Osteoblast (primary cell): Measurements from ENCODE around the gene NT5E. TPM values are rescaled to one million over a fixed set of nuclear protein-coding genes. Genes with fewer than 3 reads are reported as not detected.
A peak's percentile ranks its signal among the peaks of the same experiment; 100 is the strongest.
"Not testable (repeated sequence)": the region's sequence is repeated elsewhere in the genome, so short reads cannot be mapped to it uniquely, and the experiment has no call there.

ENCODE experiments used
- DNase-seq: peaks from one replicate; pipeline ENCODE4 v3.0.0; 2011; ENCODE audit warnings: low spot score, mixed read lengths; ENCODE audit not compliant: insufficient read length; ENCODE audit errors: missing footprints
- H2AFZ ChIP-seq: 2 replicates; pipeline ENCODE4 v1.6.0; 2011; ENCODE audit warnings: mild to moderate bottlenecking, low read length
- H3K27ac ChIP-seq: 2 replicates; pipeline ENCODE4 v1.5.1; 2011; ENCODE audit warnings: mild to moderate bottlenecking, low read depth, low read length, moderate library complexity
- H3K27me3 ChIP-seq: 2 replicates; pipeline ENCODE4 v1.6.0; 2012; ENCODE audit warnings: mild to moderate bottlenecking, control low read depth, inconsistent platforms, low read length, moderate library complexity; ENCODE audit not compliant: insufficient read depth
- H3K36me3 ChIP-seq: 2 replicates; pipeline ENCODE4 v1.5.1; 2011; ENCODE audit warnings: mild to moderate bottlenecking, low read length, control low read depth, moderate library complexity; ENCODE audit not compliant: insufficient read depth
- H3K4me1 ChIP-seq: 2 replicates; pipeline ENCODE4 v1.5.1; 2011; ENCODE audit warnings: mild to moderate bottlenecking, low read length, control low read depth, moderate library complexity; ENCODE audit not compliant: insufficient read depth
- H3K4me2 ChIP-seq: 2 replicates; pipeline ENCODE4 v1.6.0; 2011; ENCODE audit warnings: mild to moderate bottlenecking, low read length; ENCODE audit not compliant: insufficient read depth
- H3K4me3 ChIP-seq: fragments of 200-600 bp; sonication (generic); 3 replicates; pipeline ENCODE4 v1.5.1; 2012; ENCODE audit warnings: mild to moderate bottlenecking, low read length, inconsistent platforms; ENCODE audit not compliant: insufficient read depth
- H3K79me2 ChIP-seq: 2 replicates; pipeline ENCODE4 v1.6.0; 2012; ENCODE audit warnings: mild to moderate bottlenecking, low read length, control low read depth, inconsistent platforms; ENCODE audit not compliant: insufficient read depth
- H3K9me3 ChIP-seq: 2 replicates; pipeline ENCODE4 v1.5.1; 2011; ENCODE audit warnings: low read depth, low read length, control low read depth
- H4K20me1 ChIP-seq: 2 replicates; pipeline ENCODE4 v1.6.0; 2012; ENCODE audit warnings: mild to moderate bottlenecking, low read length, control low read depth; ENCODE audit not compliant: insufficient read depth
- total RNA-seq: library from RNA; depleted of rRNA; stranded (reverse); fragments of >200 nt; gene quantifications from 2 replicates; pipeline ENCODE4 v1.2.3, GENCODE V29; 2012
- TF ChIP-seq, protein P1 (sequence below): IDR thresholded peaks from 2 replicates; pipeline ENCODE4 v1.5.1; 2011; ENCODE audit warnings: mild to moderate bottlenecking, low read depth, low read length, moderate library complexity; ENCODE audit errors: extremely low read depth

NT5E gene
- total RNA-seq, 1 donor: 219 TPM

DNA sequence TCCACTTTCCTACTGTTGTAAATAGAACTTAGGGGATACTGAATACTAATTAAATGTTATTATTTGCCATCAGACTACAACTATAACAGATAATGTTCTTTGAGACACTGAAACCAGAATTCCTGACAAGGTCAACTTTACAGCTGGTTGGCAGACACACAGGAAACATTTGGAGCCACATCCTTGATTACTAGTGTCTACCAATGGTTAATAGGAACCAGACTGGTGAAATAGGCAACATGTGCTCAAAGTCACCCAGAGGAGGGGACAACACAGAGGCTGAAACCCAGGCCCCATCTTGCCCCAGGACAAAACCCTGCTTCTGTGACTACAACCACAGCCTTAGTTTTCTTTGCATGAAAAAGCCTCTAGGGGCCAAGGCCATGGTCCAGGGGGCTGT is 47.8 kb upstream of the NT5E start:
- no peak overlapping the region for H3K4me2 ChIP-seq
- no peaks in the 10 kb centered on the region for H3K79me2 ChIP-seq
- peak overlapping the region; percentile 98 for H3K27ac ChIP-seq
- H2AFZ ChIP-seq: peak overlapping the region; percentile 48
- TF ChIP-seq, protein P1, sequence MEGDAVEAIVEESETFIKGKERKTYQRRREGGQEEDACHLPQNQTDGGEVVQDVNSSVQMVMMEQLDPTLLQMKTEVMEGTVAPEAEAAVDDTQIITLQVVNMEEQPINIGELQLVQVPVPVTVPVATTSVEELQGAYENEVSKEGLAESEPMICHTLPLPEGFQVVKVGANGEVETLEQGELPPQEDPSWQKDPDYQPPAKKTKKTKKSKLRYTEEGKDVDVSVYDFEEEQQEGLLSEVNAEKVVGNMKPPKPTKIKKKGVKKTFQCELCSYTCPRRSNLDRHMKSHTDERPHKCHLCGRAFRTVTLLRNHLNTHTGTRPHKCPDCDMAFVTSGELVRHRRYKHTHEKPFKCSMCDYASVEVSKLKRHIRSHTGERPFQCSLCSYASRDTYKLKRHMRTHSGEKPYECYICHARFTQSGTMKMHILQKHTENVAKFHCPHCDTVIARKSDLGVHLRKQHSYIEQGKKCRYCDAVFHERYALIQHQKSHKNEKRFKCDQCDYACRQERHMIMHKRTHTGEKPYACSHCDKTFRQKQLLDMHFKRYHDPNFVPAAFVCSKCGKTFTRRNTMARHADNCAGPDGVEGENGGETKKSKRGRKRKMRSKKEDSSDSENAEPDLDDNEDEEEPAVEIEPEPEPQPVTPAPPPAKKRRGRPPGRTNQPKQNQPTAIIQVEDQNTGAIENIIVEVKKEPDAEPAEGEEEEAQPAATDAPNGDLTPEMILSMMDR: no peak
- DNase-seq: no peak
- H3K36me3 ChIP-seq: no peaks in the 10 kb centered on the region
- no peaks in the 10 kb centered on the region for H4K20me1 ChIP-seq
- no peaks in the 10 kb centered on the region for H3K27me3 ChIP-seq
- no peak overlapping the region for H3K4me3 ChIP-seq
- H3K4me1 ChIP-seq: peaks cover 56% of the 10 kb centered on the region
- H3K9me3 ChIP-seq: no peaks in the 10 kb centered on the region

DNA sequence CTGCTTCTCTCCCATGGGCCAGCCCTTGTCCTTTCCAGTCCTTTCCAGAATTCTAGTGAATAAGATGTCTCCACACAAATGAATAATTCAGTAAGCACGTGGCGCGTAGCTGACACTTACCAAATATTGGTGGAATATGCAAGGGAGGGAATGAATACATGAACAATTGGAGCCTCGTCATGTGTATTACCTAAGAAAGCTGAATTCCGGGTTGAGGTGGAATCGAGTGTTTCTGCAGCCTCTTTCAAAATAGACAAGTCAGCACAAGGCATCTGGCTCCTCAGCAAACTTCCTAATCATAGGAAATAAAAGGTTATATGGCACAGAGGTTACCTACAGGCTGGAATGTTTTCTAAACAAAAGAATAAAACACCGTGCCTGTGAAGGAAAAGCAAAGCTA is 47.0 kb upstream of the NT5E start:
- Histone ChIP-seq H3K4me2 (peak overlapping the region; percentile 71), H3K4me3 (no peak overlapping the region), H3K4me1 (peaks cover 56% of the 10 kb centered on the region), H3K36me3 (no peaks in the 10 kb centered on the region), H3K9me3 (no peaks in the 10 kb centered on the region), H2AFZ (peak overlapping the region; percentile 44), H3K27me3 (no peaks in the 10 kb centered on the region), H3K79me2 (no peaks in the 10 kb centered on the region), H3K27ac (peak overlapping the region; percentile 98), H4K20me1 (no peaks in the 10 kb centered on the region)
- TF ChIP-seq, protein P1: no peak
- no peak for DNase-seq

GRCh38 chr6:85403331-85404015 is 46.4 kb upstream of the NT5E start:
- DNase-seq: peak; percentile 82
- Histone ChIP-seq H4K20me1 (no peaks in the 10 kb centered on the region), H3K9me3 (no peaks in the 10 kb centered on the region), H3K79me2 (no peaks in the 10 kb centered on the region), H2AFZ (peak overlapping the region; percentile 44), H3K4me3 (peak overlapping the region; percentile 46), H3K27me3 (no peaks in the 10 kb centered on the region), H3K4me1 (peaks cover 56% of the 10 kb centered on the region), H3K36me3 (no peaks in the 10 kb centered on the region), H3K4me2 (peak overlapping the region; percentile 71), H3K27ac (peak overlapping the region; percentile 98)
- TF ChIP-seq, protein P1: no peak

DNA sequence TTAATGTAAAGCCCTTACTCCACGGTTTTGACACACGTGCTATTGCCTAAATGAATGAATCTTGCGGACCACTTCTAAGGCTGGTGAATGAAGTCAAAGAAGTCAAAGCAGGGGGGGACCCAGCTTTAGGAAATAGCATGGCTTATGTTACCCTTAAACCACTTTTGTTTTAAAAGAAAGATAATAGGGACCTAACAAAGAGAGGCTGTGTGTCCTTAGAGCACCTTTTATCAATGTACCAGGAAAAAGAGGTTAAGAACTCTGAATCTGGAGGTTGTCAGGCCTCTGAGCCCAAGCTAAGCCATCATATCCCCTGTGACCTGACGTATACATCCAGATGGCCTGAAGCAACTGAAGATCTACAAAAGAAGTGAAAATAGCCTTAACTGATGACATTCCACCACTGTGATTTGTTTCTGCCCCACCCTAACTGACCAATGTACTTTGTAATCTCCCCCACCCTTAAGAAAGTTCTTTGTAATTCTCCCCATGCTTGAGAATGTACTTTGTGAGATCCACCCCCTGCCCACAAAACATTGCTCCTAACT is 45.8 kb upstream of the NT5E start:
- not testable (repeated sequence) for H3K36me3 ChIP-seq, H2AFZ ChIP-seq, H3K9me3 ChIP-seq, H3K27me3 ChIP-seq, H3K79me2 ChIP-seq, H4K20me1 ChIP-seq, DNase-seq
- Histone ChIP-seq H3K4me1 (peaks cover 56% of the 10 kb centered on the region), H3K4me3 (peak overlapping the region; percentile 46), H3K4me2 (peak overlapping the region; percentile 71), H3K27ac (peak overlapping the region; percentile 98)
